ENCODE measurements around the gene CT45A8. TPM values are rescaled to one million over a fixed set of nuclear protein-coding genes. Genes with fewer than 3 reads are reported as not detected.

CT45A8 gene
- total and polyA plus RNA-seq, 10 of the 15 experiments (the other 5 are each of a cell fraction or from before 2014, with no cell fraction given) = not detected

GRCh38 chrX:135893294-135893817 is 39.0 kb upstream of the CT45A8 start, which contains the start of the genes CT45A10 and SAGE1 (continued):
- TF ChIP-seq KDM1A (IDR thresholded peaks at IDR 0.05; ENCODE audit: borderline replicate concordance) (no peak), JUNB (IDR thresholded peaks at IDR 0.05) (no peak), RELA (IDR thresholded peaks at IDR 0.05; ENCODE audit: borderline replicate concordance, partially characterized antibody) (no peak), ZNF687 (IDR thresholded peaks at IDR 0.05) (no peak), MYB (IDR thresholded peaks at IDR 0.05; ENCODE audit: borderline replicate concordance, low read depth, low read length) (no peak), HDAC2 (IDR thresholded peaks at IDR 0.05) (no peak), WRNIP1 (IDR thresholded peaks at IDR 0.05; ENCODE audit: borderline replicate concordance, low read depth, low read length) (no peak), MTA3 (IDR thresholded peaks at IDR 0.05; ENCODE audit: borderline replicate concordance, low read length) (no peak), PAX5 (IDR thresholded peaks at IDR 0.05; ENCODE audit: borderline replicate concordance, low read depth, low read length) (no peak), ELK1 (IDR thresholded peaks at IDR 0.05; ENCODE audit: low read depth, low read length) (no peak)

Data from GM12878 (cell line).